PC-3 (cell line): ENCODE data around the gene CRB3. TPM values are rescaled to one million over a fixed set of nuclear protein-coding genes. Genes with fewer than 3 reads are reported as not detected.

ENCODE experiments used
- ATAC-seq: fragments of 200-7000 bp; cut with Tn5 transposase; 2 replicates; pipeline ENCODE4 v1.9.1; 2020; ENCODE audit warnings: mild to moderate bottlenecking, moderate library complexity
- BruUV-seq: library from RNA; stranded (reverse); fragments of 400-500 nt; replicated peaks from 2 replicates; lab custom pipeline; 2021; lab: Mats Ljungman, UMichigan
- CTCF ChIA-PET: fragments of 300-600 bp; sonication (Branson Sonifier 250); formaldehyde crosslinking; loops from one replicate; lab custom pipeline; 2022; ENCODE audit warnings: antibody characterized with exemption; lab: Charles Lee
- POLR2A ChIA-PET: fragments of 300-600 bp; sonication (Branson Sonifier 250); formaldehyde crosslinking; loops from one replicate; lab custom pipeline; 2022; ENCODE audit warnings: antibody characterized with exemption; ENCODE audit not compliant: unreplicated experiment; lab: Charles Lee
- DNase-seq: peaks from one replicate; pipeline ENCODE4 v3.0.0-alpha.2; 2015
- H2AFZ ChIP-seq: fragments of 300-600 bp; sonication (generic); 2 replicates; pipeline ENCODE4 v1.6.0; 2016; ENCODE audit warnings: antibody characterized with exemption, low read length
- H3F3A ChIP-seq: fragments of 300-600 bp; sonication (generic); one replicate; pipeline ENCODE4 v1.6.0; 2017; ENCODE audit warnings: antibody characterized with exemption, low read length, control low read depth, mild to moderate bottlenecking; ENCODE audit not compliant: unreplicated experiment
- H3K27ac ChIP-seq: fragments of 300-600 bp; sonication (generic); 2 replicates; pipeline ENCODE4 v1.5.1; 2016; ENCODE audit warnings: mild to moderate bottlenecking, low read length
- H3K27me3 ChIP-seq: fragments of 300-600 bp; sonication (generic); 2 replicates; pipeline ENCODE4 v1.6.1; 2016; ENCODE audit warnings: low read length, mixed read lengths
- H3K36me3 ChIP-seq: fragments of 300-600 bp; sonication (generic); 2 replicates; pipeline ENCODE4 v1.6.1; 2016; ENCODE audit warnings: low read depth, mixed run types, low read length, mixed read lengths
- H3K4me1 ChIP-seq: fragments of 300-600 bp; sonication (generic); 2 replicates; pipeline ENCODE4 v1.5.1; 2016; ENCODE audit warnings: low read length; ENCODE audit not compliant: insufficient read depth
- H3K4me2 ChIP-seq: fragments of 300-600 bp; sonication (generic); 2 replicates; pipeline ENCODE4 v1.6.0; 2016; ENCODE audit warnings: low read length
- H3K4me3 ChIP-seq: fragments of 300-600 bp; sonication (generic); 2 replicates; pipeline ENCODE4 v1.5.1; 2016; ENCODE audit warnings: mild to moderate bottlenecking, low read length, mixed read lengths
- H3K79me2 ChIP-seq: fragments of 300-600 bp; sonication (generic); 2 replicates; pipeline ENCODE4 v1.6.1; 2017; ENCODE audit warnings: low read length, mixed read lengths
- H3K9ac ChIP-seq: fragments of 300-600 bp; sonication (generic); 2 replicates; pipeline ENCODE4 v1.6.0; 2016; ENCODE audit warnings: mild to moderate bottlenecking, low read length
- H3K9me2 ChIP-seq: fragments of 300-600 bp; sonication (generic); replicated peaks from 2 replicates; pipeline ENCODE4 v1.6.1; 2016; ENCODE audit warnings: mixed run types, low read length, mixed read lengths
- H3K9me3 ChIP-seq: fragments of 300-600 bp; sonication (generic); 2 replicates; pipeline ENCODE4 v1.6.1; 2016; ENCODE audit warnings: low read length, mixed read lengths
- H4K20me1 ChIP-seq: fragments of 300-600 bp; sonication (generic); 2 replicates; pipeline ENCODE4 v1.6.1; 2016; ENCODE audit warnings: low read length, mixed read lengths
- EZH2 ChIP-seq: fragments of 300-600 bp; sonication (generic); IDR thresholded peaks from one replicate; pipeline ENCODE4 v1.6.1; 2017; ENCODE audit warnings: antibody characterized with exemption, mild to moderate bottlenecking, low read length; ENCODE audit not compliant: unreplicated experiment
- EZH2phosphoT487 ChIP-seq: fragments of 300-600 bp; sonication (generic); IDR thresholded peaks from 2 replicates; pipeline ENCODE4 v1.6.1; 2018; ENCODE audit warnings: mild to moderate bottlenecking, antibody characterized with exemption, low read length, borderline replicate concordance
- intact Hi-C: fragments of 100-400 bp; cut with micrococcal nuclease; formaldehyde crosslinking; loops from 2 replicates; pipeline ENCODE4 v1.9.0; 2023
- total RNA-seq: library from RNA; depleted of rRNA; stranded (reverse); fragments of >200 nt; gene quantifications from 2 replicates; pipeline ENCODE4 v1.2.3, GENCODE V29; 2014
- TF ChIP-seq, protein P1 (sequence below): fragments of 300-600 bp; sonication (generic); conservative IDR thresholded peaks from 2 replicates; pipeline ENCODE4 v1.5.1; 2017; ENCODE audit warnings: antibody characterized with exemption, low read depth, mild to moderate bottlenecking, low read length

Gene CRB3
- total RNA-seq, 1 experiment from 2014 or later, result 71.3 TPM

DNA sequence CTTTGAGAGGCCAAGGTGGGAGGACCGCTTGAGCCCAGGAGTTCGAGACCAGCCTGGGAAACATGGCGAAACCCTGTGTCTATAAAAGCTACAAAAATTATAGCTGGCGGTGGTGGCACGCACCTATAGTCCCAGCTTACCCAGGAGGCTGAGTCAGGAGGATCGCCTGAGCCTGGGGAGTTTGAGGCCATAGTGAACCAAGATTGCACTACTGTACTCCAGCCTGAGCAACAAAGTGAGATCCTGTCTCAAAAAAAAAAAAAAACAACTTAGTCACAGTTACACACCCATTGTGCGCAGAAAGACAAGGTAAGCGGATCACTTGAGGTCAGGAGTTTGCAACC, 18.2 kb downstream of the CRB3 start:
- H3F3A ChIP-seq, result no peaks in the 10 kb centered on the region
- CTCF ChIA-PET, result no interaction called here
- H3K9me2 ChIP-seq, result no peaks in the 10 kb centered on the region
- H4K20me1 ChIP-seq, result no peaks in the 10 kb centered on the region
- no peaks in the 10 kb centered on the region for H3K36me3 ChIP-seq
- H3K27ac ChIP-seq, result no peak overlapping the region
- H3K9ac ChIP-seq, result no peak overlapping the region
- intact Hi-C loops, result no loop called here
- no peaks in the 10 kb centered on the region for H3K27me3 ChIP-seq
- no peaks in the 10 kb centered on the region for H3K4me1 ChIP-seq
- POLR2A ChIA-PET, result no interaction called here
- H3K4me2 ChIP-seq, result no peak overlapping the region
- ATAC-seq, result no peak
- no peaks in the 10 kb centered on the region for H3K79me2 ChIP-seq
- no peak overlapping the region for H3K4me3 ChIP-seq
- TF ChIP-seq, protein P1, sequence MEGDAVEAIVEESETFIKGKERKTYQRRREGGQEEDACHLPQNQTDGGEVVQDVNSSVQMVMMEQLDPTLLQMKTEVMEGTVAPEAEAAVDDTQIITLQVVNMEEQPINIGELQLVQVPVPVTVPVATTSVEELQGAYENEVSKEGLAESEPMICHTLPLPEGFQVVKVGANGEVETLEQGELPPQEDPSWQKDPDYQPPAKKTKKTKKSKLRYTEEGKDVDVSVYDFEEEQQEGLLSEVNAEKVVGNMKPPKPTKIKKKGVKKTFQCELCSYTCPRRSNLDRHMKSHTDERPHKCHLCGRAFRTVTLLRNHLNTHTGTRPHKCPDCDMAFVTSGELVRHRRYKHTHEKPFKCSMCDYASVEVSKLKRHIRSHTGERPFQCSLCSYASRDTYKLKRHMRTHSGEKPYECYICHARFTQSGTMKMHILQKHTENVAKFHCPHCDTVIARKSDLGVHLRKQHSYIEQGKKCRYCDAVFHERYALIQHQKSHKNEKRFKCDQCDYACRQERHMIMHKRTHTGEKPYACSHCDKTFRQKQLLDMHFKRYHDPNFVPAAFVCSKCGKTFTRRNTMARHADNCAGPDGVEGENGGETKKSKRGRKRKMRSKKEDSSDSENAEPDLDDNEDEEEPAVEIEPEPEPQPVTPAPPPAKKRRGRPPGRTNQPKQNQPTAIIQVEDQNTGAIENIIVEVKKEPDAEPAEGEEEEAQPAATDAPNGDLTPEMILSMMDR, result no peak
- TF ChIP-seq EZH2 (no peak), EZH2phosphoT487 (no peak)
- no peak for DNase-seq
- H2AFZ ChIP-seq, result no peak overlapping the region
- BruUV-seq, result no TSS peak
- H3K9me3 ChIP-seq, result no peaks in the 10 kb centered on the region

- no peaks in the 10 kb centered on the region for H3K4me1 ChIP-seq
- ATAC-seq, result no peak
- no peak overlapping the region for H3K4me2 ChIP-seq
- no peaks in the 10 kb centered on the region for H4K20me1 ChIP-seq
- H2AFZ ChIP-seq, result no peak overlapping the region
- no peaks in the 10 kb centered on the region for H3K27me3 ChIP-seq
- ChIA-PET CTCF (no interaction called here), POLR2A (interaction anchor here (0.6 kb wide), 1 partner anchor 114 kb away, joined by 3 read pairs; no protein-coding TSS in a partner anchor)
- no peaks in the 10 kb centered on the region for H3K79me2 ChIP-seq
- no peak overlapping the region for H3K4me3 ChIP-seq
- intact Hi-C loops, result no loop called here
- H3K27ac ChIP-seq, result no peak overlapping the region
- no peaks in the 10 kb centered on the region for H3F3A ChIP-seq
- H3K36me3 ChIP-seq, result no peaks in the 10 kb centered on the region
- no peak for DNase-seq
- TF ChIP-seq EZH2phosphoT487 (no peak), EZH2 (no peak)
- TF ChIP-seq, protein P1, result no peak
- no TSS peak for BruUV-seq
- no peaks in the 10 kb centered on the region for H3K9me3 ChIP-seq
- no peaks in the 10 kb centered on the region for H3K9me2 ChIP-seq
- H3K9ac ChIP-seq, result no peak overlapping the region
Measured at GRCh38 chr19:6483235-6483634, 19.2 kb downstream of the CRB3 start.

GRCh38 chr19:6484230-6484629, 20.2 kb downstream of the CRB3 start:
- ChIA-PET POLR2A (no interaction called here), CTCF (no interaction called here)
- H3K4me3 ChIP-seq, result no peak overlapping the region
- BruUV-seq, result no TSS peak
- ATAC-seq (no peak), DNase-seq (no peak)
- no peaks in the 10 kb centered on the region for H3K9me3 ChIP-seq
- intact Hi-C loops, result no loop called here
- H3K79me2 ChIP-seq, result no peaks in the 10 kb centered on the region
- no peaks in the 10 kb centered on the region for H3K27me3 ChIP-seq
- no peaks in the 10 kb centered on the region for H3K4me1 ChIP-seq
- no peaks in the 10 kb centered on the region for H3F3A ChIP-seq
- H2AFZ ChIP-seq, result no peak overlapping the region
- no peak overlapping the region for H3K27ac ChIP-seq
- TF ChIP-seq, protein P1, result no peak
- TF ChIP-seq EZH2phosphoT487 (no peak), EZH2 (no peak)
- no peaks in the 10 kb centered on the region for H4K20me1 ChIP-seq
- no peaks in the 10 kb centered on the region for H3K9me2 ChIP-seq
- H3K9ac ChIP-seq, result no peak overlapping the region
- H3K36me3 ChIP-seq, result no peaks in the 10 kb centered on the region
- no peak overlapping the region for H3K4me2 ChIP-seq
